GM13976 (cell line): ENCODE measurements around the gene FAM163B.

Source experiments
- DNase-seq: peaks from one replicate; pipeline ENCODE4 v3.0.0; 2012; ENCODE audit warnings: low spot score
- in situ Hi-C: fragments of 300-500 bp; cut with MboI; formaldehyde crosslinking; loops from one replicate; pipeline ENCODE4 v1.12.0; 2022; ENCODE audit warnings: low sequenced_read_pairs, mixed read lengths, inconsistent platforms; ENCODE audit not compliant: unreplicated experiment
- TF ChIP-seq, protein P1 (sequence below): IDR thresholded peaks from 2 replicates; pipeline ENCODE4 v1.5.1; 2012; ENCODE audit warnings: borderline replicate concordance, mild to moderate bottlenecking; ENCODE audit not compliant: insufficient read depth; ENCODE audit errors: extremely low read depth, missing control alignments, control extremely low read depth

FAM163B gene

DNA sequence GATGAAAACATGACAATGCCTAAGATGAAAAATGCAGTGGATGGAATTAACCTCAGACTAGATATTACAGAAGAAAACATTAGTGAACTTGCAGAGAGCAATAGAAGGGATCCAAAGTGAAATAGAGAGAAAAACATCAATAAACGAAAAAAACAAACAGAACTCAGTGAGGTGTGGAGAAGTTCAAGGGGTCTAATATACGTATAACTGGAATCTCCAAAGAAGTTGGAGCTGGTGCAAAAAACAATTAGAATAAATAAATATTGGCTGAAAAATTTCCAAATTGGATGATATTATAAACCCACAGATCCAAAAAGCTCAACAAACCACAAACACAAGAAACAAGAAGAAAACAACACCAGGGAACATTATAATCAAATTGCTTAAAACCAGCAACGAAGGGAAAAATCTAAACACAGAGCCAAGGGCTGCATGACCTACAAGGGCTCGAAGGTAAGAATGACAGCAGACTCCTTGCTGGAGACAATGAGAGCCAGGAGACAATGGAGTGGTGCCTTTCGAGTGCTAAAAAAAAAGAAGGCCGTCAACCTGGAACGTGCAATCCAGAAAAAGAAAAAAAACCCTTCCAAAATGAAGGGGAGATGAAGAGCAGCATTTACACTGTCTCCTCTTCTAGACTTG is 11.8 kb downstream of the FAM163B start:
- TF ChIP-seq, protein P1, sequence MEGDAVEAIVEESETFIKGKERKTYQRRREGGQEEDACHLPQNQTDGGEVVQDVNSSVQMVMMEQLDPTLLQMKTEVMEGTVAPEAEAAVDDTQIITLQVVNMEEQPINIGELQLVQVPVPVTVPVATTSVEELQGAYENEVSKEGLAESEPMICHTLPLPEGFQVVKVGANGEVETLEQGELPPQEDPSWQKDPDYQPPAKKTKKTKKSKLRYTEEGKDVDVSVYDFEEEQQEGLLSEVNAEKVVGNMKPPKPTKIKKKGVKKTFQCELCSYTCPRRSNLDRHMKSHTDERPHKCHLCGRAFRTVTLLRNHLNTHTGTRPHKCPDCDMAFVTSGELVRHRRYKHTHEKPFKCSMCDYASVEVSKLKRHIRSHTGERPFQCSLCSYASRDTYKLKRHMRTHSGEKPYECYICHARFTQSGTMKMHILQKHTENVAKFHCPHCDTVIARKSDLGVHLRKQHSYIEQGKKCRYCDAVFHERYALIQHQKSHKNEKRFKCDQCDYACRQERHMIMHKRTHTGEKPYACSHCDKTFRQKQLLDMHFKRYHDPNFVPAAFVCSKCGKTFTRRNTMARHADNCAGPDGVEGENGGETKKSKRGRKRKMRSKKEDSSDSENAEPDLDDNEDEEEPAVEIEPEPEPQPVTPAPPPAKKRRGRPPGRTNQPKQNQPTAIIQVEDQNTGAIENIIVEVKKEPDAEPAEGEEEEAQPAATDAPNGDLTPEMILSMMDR = no peak
- in situ Hi-C loops = no loop called here
- DNase-seq = no peak

DNA sequence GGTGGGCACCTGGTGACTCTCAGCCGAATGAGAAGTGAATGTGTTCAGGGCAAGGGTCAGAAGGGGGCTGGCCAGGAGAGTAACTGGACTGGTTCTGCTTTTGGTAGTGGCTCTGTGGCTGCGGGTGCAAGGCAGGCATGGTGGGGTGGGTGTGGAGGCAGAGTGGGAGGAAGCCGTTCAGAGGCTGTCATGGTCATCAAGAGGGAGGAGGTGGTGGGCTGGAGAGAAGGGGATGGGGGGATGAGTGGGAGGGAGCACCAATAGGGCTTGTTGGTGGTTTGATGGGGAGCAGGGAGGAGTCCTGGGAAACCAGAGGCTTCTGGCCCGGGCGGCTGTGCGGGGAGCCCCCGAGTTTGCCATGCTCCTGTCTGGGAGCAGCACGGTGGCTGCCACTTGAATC is 13.3 kb downstream of the FAM163B start:
- in situ Hi-C loops = no loop called here
- TF ChIP-seq, protein P1 = no peak

DNA sequence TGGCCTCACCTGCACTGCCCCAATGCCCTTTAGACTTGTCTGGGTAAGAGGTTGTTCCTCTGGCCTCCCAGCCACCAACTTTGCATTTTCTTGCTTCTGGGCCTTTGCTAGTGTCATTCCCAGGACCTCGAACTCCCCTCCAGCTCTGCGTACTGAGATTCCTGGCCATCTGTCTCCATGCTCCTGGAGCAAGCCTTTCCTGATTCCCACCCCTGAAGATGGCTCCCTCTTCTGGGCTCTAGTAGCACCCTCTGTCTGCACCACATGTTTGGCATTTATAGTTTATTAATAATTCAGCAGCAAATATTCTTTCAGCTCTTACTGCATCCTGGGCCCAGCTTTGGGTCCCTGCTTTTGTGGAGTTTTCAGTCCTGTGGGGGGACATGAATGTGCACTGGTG is 14.9 kb downstream of the FAM163B start:
- in situ Hi-C loops = no loop called here
- TF ChIP-seq, protein P1 = no peak
- no peak for DNase-seq

More for the DNA sequence above, 13.3 kb downstream of the FAM163B start:
- no peak for DNase-seq

DNA sequence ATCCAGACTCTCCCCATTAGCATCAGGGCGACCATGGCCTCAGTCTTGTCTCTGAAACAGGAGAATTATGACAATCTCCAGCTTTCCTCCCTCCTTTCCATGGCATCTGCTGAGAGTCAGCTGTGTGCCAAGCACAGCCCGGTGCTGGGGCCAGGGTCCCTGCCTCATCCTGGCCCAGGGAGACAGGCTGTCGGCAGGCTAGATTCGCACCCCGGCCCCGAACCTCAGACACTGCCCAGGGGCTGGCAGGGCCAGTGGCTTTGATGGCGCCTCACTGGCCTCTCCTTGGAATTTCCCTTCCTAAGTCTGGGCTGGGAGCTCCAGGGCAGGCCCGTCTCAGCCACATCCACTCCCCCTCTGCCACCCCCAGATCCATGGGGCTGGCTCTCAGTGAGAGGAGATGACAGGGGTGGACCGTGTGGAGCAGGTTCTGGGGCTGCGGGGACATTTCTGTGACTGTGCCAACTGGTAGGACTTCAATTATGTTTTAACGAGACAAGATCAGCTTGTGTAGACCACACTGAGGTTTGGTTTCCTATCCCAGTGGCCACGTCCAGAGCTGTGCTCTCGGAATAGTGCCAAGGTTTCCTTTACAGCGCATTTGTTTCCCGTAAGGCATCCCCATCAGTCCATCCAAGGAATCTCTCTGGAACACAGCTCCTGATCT is 15.5 kb downstream of the FAM163B start:
- no peak for DNase-seq
- TF ChIP-seq, protein P1 = no peak
- in situ Hi-C loops = no loop called here

DNA sequence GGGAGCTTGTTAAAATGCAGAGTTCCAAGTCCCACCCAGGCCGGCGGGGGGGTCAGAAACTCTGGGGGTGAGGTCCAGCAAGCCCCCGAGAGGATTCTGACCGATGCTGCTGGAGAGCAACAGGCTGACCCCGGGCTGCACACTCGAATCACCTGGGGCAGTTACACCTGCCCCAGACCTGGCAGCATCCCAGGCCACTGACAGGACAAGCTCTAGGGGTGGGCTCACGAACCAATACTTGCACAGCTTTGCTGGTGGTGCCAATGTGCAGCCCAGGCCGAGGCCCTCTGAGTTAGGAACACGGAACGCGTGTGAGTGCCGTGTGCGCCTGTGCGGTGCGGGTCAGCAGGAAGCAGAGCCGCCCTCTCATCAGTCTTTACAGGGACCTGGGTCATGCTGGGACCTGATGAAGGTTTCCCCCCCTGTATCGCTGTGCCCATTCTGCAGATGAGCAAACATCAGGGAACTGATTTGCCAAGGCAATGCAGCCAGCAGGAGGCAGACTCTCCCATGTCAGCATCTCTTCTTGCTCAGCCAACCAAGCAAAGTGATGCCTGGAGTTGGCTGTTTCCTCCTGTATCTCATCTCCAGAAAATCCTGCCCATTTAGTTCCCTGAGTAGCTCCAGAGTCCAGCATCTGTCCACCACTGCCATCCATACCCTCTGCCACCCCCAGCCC is 16.3 kb downstream of the FAM163B start:
- peak; percentile 54 for DNase-seq
- TF ChIP-seq, protein P1 = no peak
- in situ Hi-C loops = no loop called here

DNA sequence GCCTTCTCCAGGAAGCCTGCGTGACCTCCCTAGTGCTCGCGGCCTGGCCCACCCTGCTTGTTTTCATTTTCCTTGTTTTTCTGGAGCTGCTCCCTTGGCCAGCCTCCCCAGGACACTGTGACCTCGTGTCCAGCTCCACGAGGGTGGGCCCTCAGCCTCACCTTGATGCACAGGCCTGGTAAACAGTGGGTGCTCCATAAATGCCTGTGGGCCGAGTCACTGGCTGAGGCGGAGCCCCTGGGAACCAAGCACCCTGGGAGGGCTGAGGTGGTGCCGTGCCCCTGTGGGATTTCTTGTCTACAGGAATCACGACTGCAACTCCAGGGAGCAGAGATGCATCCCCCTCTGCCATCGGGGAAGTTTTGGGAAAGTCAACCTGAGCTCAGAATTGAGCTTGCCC is 17.2 kb downstream of the FAM163B start:
- in situ Hi-C loops = no loop called here
- TF ChIP-seq, protein P1 = no peak
- DNase-seq = no peak
